CD4-positive, alpha-beta T cell treated with Interferon alpha-2 for 1 hour (primary cell): Measurements from ENCODE around the gene SPIB.
A peak's percentile ranks its signal among the peaks of the same experiment; 100 is the strongest.
"Not testable (repeated sequence)": the region's sequence is repeated elsewhere in the genome, so short reads cannot be mapped to it uniquely, and the experiment has no call there.

Source experiments
- DNase-seq, 2 donors: peaks; one replicate each; pipeline ENCODE4 v3.0.0-alpha.2; 2020 to 2022

SPIB gene

DNA sequence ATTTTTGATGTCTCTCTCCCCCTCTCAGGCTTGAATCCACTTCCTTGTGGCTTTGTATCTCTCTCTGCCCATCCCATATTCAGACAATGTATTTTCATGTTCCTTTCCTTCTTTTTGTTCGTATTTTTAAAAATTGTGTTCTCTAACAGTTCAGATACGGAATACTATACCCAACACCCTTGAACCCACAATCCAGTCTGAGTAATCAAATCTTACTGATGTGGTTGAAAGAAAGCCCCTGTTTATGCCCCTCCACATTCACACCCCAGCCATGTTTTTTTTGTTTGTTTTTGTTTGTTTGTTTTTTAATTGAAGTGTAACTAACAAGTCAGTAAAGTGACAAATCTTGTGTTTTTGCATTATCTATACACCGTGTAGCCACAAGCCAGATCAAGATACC, 1.4 kb downstream of the SPIB start:
- DNase-seq: no peak

DNA sequence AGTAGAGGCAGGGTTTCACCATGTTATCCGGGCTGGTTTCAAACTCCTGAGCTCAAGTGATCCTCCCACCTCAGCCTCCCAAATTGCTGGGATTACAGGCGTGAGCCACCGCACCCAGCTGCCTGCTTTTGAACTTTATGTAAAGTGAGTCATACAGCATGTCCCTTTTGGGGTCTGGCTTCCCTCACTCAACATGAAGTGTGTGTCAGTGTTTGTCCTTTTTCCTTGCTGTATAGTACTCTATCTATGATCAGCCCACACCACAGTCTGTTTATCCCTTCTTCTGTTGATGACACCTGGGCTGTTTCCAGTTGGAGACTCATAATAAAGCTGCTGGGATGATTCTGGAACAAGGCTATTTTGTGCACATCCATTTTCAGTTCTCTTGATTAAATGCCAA, 2.1 kb downstream of the SPIB start:
- DNase-seq: no peak

DNA sequence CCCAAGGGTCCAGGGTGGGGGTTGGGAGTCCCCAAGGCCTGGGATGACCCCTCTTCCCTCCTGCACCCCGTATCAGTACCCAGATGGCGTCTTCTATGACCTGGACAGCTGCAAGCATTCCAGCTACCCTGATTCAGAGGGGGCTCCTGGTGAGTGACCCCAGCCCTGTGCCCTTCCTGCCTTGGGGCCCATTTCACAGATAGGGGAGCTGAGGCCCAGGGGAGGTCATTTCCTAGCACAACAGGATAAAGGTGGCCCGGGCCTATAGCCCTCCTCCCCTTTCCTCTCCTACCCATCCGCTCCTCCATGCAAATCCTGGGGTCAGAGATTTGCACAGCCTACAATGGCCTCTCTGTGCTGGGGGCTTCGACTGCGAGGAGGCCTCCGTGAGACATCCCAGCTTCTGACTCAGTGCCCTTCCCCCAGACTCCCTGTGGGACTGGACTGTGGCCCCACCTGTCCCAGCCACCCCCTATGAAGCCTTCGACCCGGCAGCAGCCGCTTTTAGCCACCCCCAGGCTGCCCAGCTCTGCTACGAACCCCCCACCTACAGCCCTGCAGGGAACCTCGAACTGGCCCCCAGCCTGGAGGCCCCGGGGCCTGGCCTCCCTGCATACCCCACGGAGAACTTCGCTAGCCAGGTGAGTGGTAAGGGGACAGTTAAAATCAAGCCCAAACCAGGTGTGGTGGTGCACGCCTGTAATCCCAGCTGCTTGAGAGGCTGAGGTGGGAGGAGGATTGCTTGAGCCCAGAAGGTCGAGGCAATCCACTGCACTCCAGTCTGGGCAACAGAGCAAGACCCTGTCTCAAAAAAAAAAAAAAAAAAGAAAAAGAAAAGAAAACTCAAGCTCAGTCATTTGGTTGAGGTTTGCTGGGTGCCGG, 3.9 kb downstream of the SPIB start:
- DNase-seq: no peak

DNA sequence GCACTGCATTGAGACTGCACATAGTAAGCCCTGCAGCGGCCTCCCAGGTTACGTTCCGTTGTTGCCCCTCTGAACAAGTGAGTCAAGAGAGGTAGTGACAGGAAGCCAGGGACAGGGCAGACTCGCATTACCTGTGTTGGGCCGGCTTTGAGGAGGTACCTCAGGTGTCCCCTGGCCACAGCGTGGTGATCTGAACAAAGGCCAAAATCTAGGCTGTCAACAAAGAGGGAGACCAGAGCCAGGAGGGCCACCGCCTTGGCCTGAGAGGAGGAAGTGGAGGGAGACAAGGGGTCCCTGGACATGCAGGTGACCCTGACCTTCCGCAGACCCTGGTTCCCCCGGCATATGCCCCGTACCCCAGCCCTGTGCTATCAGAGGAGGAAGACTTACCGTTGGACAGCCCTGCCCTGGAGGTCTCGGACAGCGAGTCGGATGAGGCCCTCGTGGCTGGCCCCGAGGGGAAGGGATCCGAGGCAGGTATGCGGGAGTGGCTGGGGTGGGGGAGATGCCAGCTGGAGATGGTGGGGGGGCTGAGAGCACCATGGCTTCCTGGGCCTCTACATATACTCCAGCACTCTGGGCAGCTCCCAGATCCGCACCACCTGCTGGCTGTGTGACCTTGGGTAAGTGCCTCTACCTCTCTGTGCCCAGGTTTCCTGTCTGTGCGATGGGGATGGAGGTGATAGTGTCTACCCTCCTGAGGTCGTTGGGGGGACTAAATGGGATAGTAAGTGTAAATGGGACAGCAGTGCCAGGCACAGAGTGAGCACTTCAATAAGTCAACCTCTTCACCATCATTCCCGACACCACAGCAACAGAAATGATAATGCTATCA, 4.8 kb downstream of the SPIB start:
- no peak for DNase-seq

DNA sequence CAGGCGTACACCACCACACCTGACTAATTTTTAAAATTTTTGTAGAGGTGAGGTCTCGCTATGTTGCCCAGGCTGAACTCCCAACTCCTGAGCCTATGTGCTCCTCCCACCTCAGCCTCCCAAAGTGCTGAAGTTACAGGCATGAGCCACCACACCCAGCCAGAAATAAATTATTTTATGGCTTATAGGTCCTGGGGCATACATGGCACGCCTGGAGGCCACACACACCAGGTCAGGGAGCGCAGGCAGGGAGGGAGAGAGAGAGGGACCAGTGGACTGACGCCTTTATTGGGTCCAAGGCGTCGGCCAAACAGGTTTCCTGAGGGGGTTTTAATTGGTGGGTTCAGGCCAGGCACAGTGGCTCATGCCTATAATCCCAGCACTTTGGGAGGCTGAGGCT, 6.8 kb downstream of the SPIB start:
- no peak for DNase-seq

DNA sequence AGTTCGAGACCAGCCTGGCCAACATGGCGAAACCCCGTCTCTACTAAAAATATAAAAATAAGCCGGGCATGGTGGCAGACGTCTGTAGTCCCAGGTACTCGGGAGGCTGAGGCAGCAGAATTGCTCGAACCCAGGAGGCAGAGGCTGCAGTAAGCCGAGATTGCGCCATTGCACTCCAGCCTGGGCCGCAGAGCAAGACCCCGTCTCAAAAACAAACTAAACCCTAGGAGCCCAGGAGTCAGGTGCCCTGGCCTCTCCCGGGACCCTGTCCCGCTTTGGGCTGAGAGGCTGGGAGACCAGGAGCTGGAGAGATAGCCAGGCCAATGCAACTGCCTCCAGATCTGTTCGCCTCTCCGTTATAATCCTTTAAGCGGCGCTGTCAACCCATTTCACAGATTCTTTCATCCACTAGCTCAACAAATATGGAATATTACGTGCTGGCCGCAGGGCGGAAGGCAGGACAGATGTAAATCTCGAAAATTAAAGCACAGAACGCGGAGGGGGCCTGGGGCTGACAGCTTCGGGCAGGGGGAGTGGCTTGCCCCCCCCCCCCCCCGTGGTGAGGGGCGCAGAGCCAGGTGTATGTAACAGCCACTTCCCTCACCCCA, 8.7 kb downstream of the SPIB start:
- DNase-seq: no peak

DNA sequence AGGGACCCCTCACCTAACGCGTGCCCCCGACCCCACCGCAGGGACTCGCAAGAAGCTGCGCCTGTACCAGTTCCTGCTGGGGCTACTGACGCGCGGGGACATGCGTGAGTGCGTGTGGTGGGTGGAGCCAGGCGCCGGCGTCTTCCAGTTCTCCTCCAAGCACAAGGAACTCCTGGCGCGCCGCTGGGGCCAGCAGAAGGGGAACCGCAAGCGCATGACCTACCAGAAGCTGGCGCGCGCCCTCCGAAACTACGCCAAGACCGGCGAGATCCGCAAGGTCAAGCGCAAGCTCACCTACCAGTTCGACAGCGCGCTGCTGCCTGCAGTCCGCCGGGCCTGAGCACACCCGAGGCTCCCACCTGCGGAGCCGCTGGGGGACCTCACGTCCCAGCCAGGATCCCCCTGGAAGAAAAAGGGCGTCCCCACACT, 9.3 kb downstream of the SPIB start:
- DNase-seq: peak; percentile 51 to 83

DNA sequence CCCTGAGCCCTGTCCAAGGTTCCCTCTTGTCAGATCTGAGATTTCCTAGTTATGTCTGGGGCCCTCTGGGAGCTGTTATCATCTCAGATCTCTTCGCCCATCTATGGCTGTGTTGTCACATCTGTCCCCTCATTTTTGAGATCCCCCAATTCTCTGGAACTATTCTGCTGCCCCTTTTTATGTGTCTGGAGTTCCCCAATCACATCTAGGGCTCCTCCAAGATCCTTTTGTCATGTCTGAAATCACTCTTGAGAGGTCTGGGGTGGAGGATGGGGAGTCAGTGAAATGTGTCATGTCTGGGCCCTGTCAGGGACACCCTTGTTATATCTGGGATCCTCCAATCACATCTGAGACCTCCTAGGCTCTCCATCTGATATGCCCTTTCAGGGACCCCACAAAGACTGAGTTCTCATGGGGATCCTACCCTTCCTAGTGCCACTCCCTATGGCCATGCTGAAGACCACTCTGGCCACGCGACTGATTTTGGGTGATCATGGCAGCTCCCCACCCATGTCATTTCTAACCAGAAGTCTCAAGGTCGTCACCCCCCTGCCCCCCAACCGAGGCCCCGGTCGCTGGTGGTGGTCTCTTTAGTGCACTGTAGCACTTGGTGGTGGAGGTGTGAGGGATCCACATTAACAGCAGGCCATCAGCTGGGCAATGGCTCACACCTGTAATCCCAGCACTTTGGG, 10.2 kb downstream of the SPIB start:
- no peak for DNase-seq

DNA sequence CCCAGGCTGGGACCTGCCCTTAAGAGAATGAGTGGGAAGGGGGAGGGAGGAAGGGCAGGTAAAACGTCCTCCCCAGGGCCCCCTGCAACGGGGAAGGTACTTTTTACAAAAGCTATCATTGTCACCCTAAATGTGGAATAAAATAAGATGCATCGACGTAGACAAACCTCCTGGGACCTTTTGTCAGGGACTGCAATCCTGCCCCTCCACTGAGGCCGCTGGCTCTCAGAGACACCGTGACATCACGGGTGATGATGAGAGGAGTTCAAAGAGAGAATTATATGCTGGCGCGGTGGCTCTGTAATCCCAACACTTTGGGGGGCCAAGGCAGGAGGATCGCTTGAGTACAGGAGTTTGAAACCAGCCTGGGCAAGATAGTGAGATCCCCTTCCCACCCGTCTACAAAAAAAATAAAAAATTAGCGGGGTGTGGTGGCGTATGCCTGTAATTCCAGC, 12.2 kb downstream of the SPIB start:
- DNase-seq: peak in 1 of 2 donors; percentile 57

DNA sequence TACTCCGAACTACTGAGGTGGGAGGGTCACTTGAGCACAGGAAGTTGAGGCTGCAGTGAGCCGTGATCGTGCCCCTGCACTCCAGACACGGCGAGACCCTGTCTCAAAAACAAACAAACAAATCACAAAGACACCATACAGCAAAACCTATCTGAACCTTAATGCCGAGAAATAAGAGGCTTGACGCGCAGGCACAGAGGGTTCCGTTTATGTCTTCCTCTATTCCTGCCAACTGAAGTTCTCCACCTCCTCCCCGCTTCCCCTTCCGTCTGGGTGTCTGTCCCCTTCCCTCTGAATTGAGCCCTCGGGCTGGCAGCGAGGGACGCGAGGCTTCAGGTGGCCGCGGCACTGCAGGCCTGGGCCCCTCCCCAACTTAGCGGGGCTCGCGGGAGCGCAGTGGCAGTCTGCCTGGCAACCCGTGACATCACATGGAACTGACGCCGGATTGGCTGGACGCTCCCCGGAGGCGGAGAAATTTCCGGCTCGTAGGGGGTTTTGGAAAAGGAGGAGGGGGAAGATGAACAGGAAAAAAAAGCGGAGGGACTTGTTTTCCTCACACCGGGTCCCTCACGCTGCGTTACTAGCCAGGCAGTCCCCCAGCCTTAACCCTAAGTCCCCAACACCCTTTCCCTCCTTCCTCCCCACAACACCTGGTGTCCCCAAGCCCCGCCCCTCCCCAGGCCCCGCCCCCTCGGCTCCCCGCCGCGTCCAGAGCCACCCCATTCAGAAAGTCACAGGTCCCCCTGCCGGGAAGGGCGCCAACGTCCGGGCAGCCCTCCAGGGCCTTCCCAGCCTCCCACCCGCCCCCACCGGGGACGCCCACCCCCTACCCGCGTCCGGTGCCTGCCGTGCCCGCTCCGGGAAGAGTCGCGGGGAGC, 12.8 kb downstream of the SPIB start:
- DNase-seq: peak; percentile 88 to 92

DNA sequence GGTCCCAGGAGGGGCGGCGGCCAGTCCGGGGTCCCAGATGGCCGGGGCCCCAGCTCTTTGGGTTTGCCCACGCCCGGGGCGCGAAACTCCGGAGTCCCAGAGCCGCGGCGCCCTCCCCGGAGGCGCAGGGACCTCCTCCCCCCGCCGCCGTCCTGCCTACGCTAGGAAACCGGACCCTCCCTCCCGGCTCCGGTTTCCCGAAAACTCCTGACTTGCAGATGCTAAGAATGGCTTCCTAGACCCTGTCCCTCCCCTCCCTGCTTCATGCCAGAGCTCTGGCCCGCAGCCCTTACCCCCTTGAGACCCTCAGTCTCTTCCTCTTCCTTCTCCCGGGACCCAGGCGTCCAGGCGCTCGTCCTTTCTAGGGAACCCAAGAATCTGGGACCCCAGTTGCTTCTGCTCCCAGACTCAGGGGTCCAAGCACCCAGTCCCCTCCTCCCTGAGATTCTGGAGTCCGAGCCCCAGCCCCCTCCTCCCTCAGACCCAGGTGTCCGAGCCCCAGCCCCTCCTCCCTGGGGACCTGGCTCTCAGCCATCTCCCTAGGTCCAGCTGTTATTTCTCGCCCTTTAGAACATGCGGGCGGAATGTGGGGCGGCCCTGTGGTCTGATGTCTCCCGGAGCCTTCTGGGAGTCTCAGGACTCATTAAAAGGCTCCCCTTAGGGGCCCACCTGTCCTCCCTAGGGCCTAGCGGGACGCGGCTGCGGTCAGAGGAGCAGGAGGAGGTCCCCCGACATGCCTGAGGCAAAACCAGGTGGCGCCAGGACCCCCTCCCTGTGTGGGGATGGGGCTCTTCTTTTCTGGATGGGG, 13.7 kb downstream of the SPIB start, which contains the start of gene MYBPC2:
TSS of gene MYBPC2 (plus strand) at position 672 of the 808 bp plus-strand sequence. CDS start at position 734, 62 bp downstream.
- no peak for DNase-seq

DNA sequence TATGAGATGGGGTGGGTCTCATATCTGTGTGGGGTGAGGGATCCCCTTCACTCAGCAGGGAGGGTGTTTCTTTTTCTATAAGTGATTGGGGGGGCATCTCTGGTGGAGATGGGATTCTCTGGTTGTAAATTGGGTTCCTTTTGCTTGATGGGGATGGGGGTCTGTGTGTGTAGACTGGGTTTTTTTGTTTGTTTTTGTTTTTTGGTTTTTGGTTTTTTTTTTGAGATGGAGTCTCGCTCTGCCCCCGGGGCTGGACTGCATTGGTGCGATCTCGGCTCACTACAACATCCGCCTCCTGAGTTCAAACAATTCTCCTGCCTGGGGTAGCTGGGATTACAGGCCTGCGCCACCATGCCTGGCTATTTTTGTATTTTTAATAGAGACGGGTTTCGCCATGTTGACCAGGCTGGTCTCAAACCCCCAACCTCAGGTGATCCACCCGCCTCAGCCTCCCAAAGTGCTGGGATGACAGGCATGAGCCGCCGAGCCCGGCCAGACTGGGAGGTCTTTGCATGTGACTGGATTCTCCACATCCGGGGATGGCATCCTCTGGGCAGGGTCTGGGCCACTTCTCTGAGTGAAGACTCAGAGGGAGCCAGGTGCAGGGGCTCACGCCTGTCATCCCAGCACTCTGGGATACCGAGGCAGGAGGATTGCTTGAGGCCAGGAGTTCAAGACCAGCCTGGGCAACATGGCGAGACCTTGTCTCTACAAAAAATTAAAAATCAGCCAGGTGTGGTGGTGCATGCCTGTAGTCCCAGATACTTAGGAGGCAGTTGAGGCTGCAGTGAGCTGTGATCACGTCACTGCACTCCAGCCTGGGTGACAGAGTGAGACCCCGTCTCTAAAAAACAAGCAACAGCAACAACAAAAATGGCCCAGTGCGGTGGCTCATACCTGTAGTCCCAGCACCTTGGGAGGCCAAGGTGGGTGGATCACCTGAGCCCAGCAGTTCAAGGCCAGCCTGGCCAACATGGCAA, 14.8 kb downstream of the SPIB start:
- no peak for DNase-seq

DNA sequence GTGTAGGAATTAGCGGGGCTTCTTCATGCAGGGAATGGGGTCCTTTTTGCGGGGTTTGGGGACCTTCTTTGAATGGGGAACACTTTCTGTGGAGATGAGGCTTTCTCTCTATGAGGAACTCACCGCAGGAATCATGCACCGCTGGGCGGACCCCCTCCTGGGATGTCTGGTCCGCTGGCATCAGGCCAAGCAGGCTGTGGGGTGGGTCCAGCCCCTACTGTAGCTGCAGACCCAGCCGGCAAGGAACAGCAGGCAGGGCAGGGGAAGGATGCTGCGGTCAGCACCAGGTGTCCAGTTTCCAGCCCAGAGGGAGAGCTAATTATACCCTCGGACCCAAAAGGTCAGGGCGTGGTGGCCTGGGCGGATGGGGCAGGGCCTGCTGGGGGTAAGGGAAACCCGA, 15.8 kb downstream of the SPIB start:
- DNase-seq: peak in 1 of 2 donors; percentile 35

DNA sequence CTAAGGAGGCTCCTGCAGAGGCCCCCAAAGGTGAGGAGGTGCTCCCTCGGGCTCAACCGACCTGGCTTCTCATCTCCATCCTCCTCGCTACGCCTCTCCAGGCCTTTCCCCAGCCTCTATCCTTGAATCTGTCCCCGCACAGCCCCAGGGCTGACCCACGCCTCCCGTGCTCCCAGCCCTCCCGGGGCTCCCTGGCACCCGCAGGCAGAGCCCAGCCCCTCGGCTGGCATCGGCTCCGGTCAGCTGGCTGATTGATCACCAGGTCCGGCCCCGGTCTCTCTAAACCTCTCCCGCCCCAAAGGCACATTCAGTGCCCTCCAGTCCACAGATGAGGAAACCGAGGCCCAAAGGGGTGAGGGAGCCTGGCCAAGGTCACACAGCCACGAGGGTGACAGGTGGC, 16.5 kb downstream of the SPIB start:
- DNase-seq: no peak

DNA sequence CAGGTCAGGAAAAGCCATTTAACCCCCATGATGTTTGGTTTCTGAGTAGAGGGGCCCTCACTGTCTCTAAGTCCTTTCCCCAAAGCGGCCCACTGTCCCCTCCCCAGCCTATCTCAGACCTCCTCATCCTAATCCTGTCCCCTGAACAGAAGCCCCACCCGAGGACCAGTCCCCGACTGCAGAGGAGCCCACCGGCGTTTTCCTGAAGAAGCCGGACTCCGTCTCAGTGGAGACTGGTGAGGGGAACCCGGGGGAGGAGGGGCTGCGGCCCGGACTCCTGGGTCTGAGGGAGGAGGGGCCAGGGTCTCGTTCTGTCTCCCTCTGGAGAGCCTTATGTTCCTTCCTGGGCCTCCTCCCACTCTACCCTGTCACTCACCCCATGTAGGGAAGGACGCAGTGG, 16.9 kb downstream of the SPIB start:
- DNase-seq: no peak

DNA sequence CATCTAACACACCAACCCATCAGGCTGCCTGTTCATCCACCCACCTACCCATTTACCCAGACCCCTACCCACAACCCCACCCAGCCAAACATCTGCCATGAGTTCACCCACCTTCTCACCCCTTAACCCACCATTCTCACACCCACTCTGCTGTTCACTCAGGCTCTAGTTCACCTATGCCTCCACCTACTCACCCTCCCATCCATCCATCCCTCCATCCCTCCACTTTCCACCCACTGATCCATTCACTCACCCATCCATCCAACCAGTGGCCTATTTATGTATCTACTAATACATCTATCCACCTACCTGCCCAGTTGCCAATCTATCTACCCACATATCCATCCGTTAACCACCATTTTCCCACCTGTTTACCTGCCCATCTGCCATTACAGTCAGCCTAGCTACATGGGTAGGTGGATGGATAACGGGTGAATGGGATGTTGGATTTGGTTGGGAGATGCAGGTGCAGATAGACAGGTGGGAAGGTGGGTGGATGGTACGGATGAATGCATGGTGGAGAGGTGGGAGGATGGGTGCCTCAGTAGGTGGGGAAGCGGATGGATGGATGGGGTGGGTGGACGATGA, 19.2 kb downstream of the SPIB start:
- DNase-seq: no peak

DNA sequence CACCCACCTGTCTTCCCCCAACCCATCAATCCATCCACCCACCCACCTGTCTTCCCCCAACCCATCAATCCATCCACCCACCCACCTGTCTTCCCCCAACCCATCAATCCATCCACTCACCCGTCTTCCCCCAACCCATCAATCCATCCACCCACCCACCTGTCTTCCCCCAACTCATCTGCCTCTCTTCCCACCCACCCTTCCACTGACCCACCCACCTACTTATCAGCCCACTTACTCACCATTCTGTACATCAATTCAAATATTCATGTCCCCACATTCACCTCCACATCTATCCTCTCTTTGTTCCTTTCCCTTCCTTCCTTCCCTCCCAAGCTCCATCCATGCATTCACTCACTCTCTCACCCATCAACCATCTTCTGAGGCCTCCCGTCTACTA, 20.4 kb downstream of the SPIB start:
- not testable (repeated sequence) for DNase-seq

DNA sequence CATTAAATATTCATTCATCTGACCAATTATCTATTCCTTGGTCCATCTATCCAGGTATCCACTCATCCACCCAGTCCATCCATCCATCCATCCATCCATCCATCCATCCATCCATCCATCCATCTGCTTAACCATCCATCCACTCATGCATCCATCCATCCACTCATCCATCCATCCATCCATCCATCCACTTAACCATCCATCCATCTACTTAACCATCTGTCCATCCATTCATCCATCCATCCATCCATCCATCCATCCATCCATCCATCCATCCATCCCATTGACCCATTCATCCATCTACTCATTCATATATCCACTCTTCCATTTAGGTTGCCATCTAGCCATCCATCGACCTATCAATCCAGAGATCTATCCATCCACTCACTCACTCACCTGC, 25.3 kb downstream of the SPIB start:
- DNase-seq: no peak

DNA sequence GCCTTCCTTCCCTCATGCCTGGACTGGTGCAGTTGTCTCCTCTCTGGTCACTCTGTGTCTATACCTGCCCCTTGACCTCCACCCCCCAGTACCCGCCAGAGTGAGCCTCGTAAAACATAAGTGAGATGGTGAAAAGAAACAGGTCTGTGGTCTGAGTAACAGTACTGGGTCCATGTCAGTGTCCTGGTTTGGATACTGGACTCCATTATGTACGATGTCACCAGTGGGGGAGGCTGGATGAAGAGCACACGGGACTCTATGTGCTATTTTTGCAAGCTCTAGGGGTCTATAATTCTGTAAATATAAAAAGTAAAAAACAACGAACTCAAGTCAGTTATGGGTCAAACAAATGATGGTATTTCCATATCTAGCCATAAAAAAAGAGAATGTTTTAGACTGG, 28.3 kb downstream of the SPIB start:
- no peak for DNase-seq
